Measurements from ENCODE around the gene ROR2. TPM values are rescaled to one million over a fixed set of nuclear protein-coding genes. Genes with fewer than 3 reads are reported as not detected.

The ROR2 gene
- total RNA-seq, 1 experiment from 2014 or later, result not detected

DNA sequence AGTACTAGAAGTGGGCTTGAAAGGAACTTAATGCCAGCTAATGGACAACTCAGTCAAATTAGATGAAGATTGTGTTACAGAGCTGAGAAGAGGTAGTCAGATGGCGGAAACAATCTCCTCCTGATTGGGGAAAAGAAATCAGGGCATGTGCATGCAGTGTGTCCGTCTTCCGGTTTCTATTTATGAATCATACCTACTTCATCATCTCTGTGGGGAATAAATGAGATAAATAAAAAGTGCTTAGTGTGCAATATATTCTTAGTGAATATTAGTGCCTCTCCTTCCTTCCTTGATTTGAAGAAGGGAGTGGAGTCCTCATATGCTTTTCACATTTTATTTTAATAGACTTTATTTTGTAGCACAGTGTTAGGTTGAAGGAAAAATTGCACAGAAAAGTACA lies 417.7 kb downstream of the ROR2 start:
- DNase-seq (peak; percentile 36), ATAC-seq (no peak)
- no peak overlapping the region for H3K9ac ChIP-seq (ENCODE audit: low read length)
- H3F3A ChIP-seq (ENCODE audit: low read length, unreplicated experiment), result peaks cover 2% of the 10 kb centered on the region
- H4K20me1 ChIP-seq (ENCODE audit: low read length), result no peaks in the 10 kb centered on the region
- no peaks in the 10 kb centered on the region for H3K9me3 ChIP-seq (ENCODE audit: low read length)
- intact Hi-C loops (cut with micrococcal nuclease), result loop anchor here (10.0 kb wide), 1 partner anchor 72 kb away; no protein-coding TSS in a partner anchor
- no peaks in the 10 kb centered on the region for H3K79me2 ChIP-seq (ENCODE audit: low read length)
- peak overlapping the region; percentile 36; the same call in 1 of the 2 replicates for H3K27ac ChIP-seq (ENCODE audit: low read length)
- POLR2A ChIA-PET (ENCODE audit: unreplicated experiment), result no interaction called here
- CTCF ChIA-PET, result no interaction called here
- peaks cover 60% of the 10 kb centered on the region for H3K4me1 ChIP-seq (ENCODE audit: insufficient read depth, low read length)
- H3K36me3 ChIP-seq (ENCODE audit: low read depth, low read length), result no peaks in the 10 kb centered on the region
- H3K4me2 ChIP-seq (ENCODE audit: low read length), result no peak overlapping the region
- H2AFZ ChIP-seq (ENCODE audit: low read length), result no peak overlapping the region
- H3K9me2 ChIP-seq (replicated peaks; ENCODE audit: low read length), result no peaks in the 10 kb centered on the region
- TF ChIP-seq EZH2phosphoT487 (IDR thresholded peaks at IDR 0.05; ENCODE audit: borderline replicate concordance, low read length), result no peak
- no peak for TF ChIP-seq EZH2 (IDR thresholded peaks at IDR 0.05; ENCODE audit: low read length, unreplicated experiment)
- TF ChIP-seq CTCF (conservative IDR thresholded peaks at IDR 0.05; ENCODE audit: low read depth, low read length), result no peak
- no peaks in the 10 kb centered on the region for H3K27me3 ChIP-seq (ENCODE audit: low read length)
- no TSS peak for BruUV-seq (replicated peaks)
- H3K4me3 ChIP-seq (ENCODE audit: low read length), result no peak overlapping the region

DNA sequence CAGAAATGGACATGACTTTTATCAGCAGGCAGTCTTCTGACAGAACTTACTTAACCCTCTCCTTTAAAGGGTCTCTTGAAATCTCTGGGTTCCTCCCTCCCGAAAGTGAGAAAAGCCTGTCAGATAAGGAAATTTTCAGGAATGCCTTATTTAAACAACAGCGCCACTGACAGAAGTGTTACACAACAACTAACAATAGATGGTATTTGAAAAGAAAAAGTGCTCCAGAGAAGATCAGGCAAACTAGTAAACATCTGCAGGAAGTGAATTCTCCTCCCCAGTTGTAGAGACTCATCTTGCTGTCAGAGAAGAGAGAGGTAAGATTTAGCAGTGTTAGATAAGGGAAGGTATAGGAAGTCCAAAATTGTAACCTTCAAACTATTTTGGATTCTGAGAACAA lies 419.2 kb downstream of the ROR2 start:
- no peaks in the 10 kb centered on the region for H3K36me3 ChIP-seq (ENCODE audit: low read depth, low read length)
- H3K4me3 ChIP-seq (ENCODE audit: low read length), result no peak overlapping the region
- H3K9me2 ChIP-seq (replicated peaks; ENCODE audit: low read length), result no peaks in the 10 kb centered on the region
- no peak for ATAC-seq
- no peak overlapping the region for H3K9ac ChIP-seq (ENCODE audit: low read length)
- no peaks in the 10 kb centered on the region for H3K9me3 ChIP-seq (ENCODE audit: low read length)
- no peaks in the 10 kb centered on the region for H3K27me3 ChIP-seq (ENCODE audit: low read length)
- no TSS peak for BruUV-seq (replicated peaks)
- DNase-seq, result no peak
- no peak overlapping the region for H2AFZ ChIP-seq (ENCODE audit: low read length)
- TF ChIP-seq EZH2 (IDR thresholded peaks at IDR 0.05; ENCODE audit: low read length, unreplicated experiment) (no peak), EZH2phosphoT487 (IDR thresholded peaks at IDR 0.05; ENCODE audit: borderline replicate concordance, low read length) (no peak), CTCF (conservative IDR thresholded peaks at IDR 0.05; ENCODE audit: low read depth, low read length) (no peak)
- peaks cover under 1% of the 10 kb centered on the region for H3F3A ChIP-seq (ENCODE audit: low read length, unreplicated experiment)
- no peaks in the 10 kb centered on the region for H4K20me1 ChIP-seq (ENCODE audit: low read length)
- H3K79me2 ChIP-seq (ENCODE audit: low read length), result no peaks in the 10 kb centered on the region
- H3K27ac ChIP-seq (ENCODE audit: low read length), result no peak overlapping the region
- CTCF ChIA-PET, result no interaction called here
- intact Hi-C loops (cut with micrococcal nuclease), result loop anchor here (10.0 kb wide), 1 partner anchor 74 kb away; no protein-coding TSS in a partner anchor
- H3K4me2 ChIP-seq (ENCODE audit: low read length), result no peak overlapping the region
- POLR2A ChIA-PET (ENCODE audit: unreplicated experiment), result no interaction called here
- peaks cover 46% of the 10 kb centered on the region for H3K4me1 ChIP-seq (ENCODE audit: insufficient read depth, low read length)

DNA sequence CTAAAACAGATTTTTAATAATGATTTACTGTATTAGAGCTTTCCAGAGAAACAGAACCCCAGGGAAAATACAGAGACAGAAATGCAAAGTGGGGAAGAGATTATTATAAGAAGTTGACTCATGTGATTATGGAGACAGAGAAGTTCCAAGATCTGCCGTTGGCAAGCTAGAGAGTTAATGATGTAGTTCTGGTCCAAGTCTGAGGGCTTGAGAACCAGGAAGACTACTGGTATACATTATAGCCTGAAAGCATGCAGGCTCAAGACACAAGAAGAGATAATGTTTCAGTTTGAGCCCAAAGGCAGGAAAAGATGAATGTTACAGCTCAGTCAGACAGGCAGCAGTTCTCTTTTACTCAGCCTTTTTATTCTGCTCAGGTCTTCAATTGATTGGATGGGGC lies 427.5 kb downstream of the ROR2 start:
- no TSS peak for BruUV-seq (replicated peaks)
- no peak overlapping the region for H3K4me2 ChIP-seq (ENCODE audit: low read length)

More for the DNA sequence above, 427.5 kb downstream of the ROR2 start:
- Histone ChIP-seq H3K27ac (ENCODE audit: low read length) (no peak overlapping the region), H3K36me3 (ENCODE audit: low read depth, low read length) (no peaks in the 10 kb centered on the region), H3K27me3 (ENCODE audit: low read length) (no peaks in the 10 kb centered on the region), H3K9me2 (replicated peaks; ENCODE audit: low read length) (no peaks in the 10 kb centered on the region), H2AFZ (ENCODE audit: low read length) (no peak overlapping the region), H3F3A (ENCODE audit: low read length, unreplicated experiment) (no peaks in the 10 kb centered on the region), H3K79me2 (ENCODE audit: low read length) (no peaks in the 10 kb centered on the region), H3K4me1 (ENCODE audit: insufficient read depth, low read length) (no peaks in the 10 kb centered on the region), H3K9me3 (ENCODE audit: low read length) (no peaks in the 10 kb centered on the region), H3K4me3 (ENCODE audit: low read length) (no peak overlapping the region), H4K20me1 (ENCODE audit: low read length) (no peaks in the 10 kb centered on the region), H3K9ac (ENCODE audit: low read length) (no peak overlapping the region)
- no peak for ATAC-seq
- CTCF ChIA-PET, result no interaction called here
- TF ChIP-seq EZH2phosphoT487 (IDR thresholded peaks at IDR 0.05; ENCODE audit: borderline replicate concordance, low read length) (no peak), CTCF (conservative IDR thresholded peaks at IDR 0.05; ENCODE audit: low read depth, low read length) (no peak), EZH2 (IDR thresholded peaks at IDR 0.05; ENCODE audit: low read length, unreplicated experiment) (no peak)
- intact Hi-C loops (cut with micrococcal nuclease), result no loop called here
- no peak for DNase-seq
- POLR2A ChIA-PET (ENCODE audit: unreplicated experiment), result no interaction called here

Measured in PC-3 (cell line).